ENCODE measurements around the gene COL5A1. TPM values are rescaled to one million over a fixed set of nuclear protein-coding genes. Genes with fewer than 3 reads are reported as not detected.

Gene COL5A1
- total RNA-seq, 1 experiment from 2014 or later = 9.5 TPM

DNA sequence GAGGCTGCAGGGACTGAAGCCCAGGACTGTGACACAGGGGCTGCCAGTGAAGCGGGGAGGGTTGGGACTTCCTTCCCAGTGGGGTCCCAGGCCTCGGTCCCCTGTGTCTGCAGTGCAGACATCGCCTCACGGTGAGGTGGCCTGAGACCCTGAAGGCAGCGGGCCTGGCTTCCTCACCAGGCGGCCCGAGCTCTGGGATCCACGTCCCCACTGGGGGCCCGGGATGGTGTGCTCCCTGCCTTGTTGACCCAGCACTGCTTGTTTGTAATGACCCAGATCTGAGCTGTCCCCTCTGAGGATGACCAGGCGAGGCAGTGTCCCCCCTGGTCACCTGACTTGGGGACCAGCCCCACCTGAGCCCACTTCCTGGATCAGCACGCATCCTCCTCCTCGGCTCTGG is 53.1 kb downstream of the COL5A1 start:
- no peak overlapping the region for H3K9ac ChIP-seq (ENCODE audit: extremely low read depth, insufficient read length, low read length)
- Mint-ChIP-seq H3K27me3 (ENCODE audit: low read depth) (no peaks in the 10 kb centered on the region), H3K27ac (no peak overlapping the region), H3K4me3 (no peak overlapping the region), H3K36me3 (ENCODE audit: insufficient read depth in 1 of 3, low read depth in 3 of 3) (peaks cover 0 to 2% (median 0%) of the 10 kb centered on the region in 3 experiments; a peak in 2 of 7 replicates), H3K9me3 (no peaks in the 10 kb centered on the region; a peak in 1 of 5 replicates), H3K4me1 (peaks cover 4% of the 10 kb centered on the region in 2 experiments)
- H2BK12ac ChIP-seq (ENCODE audit: insufficient read length, low read depth, low read length) = no peak overlapping the region
- H2AFZ ChIP-seq (ENCODE audit: low read length) = no peak overlapping the region
- no peaks in the 10 kb centered on the region for H3K79me1 ChIP-seq (ENCODE audit: insufficient read depth, low read depth, low read length, poor library complexity, severe bottlenecking)
- no peaks in the 10 kb centered on the region for H3K9me3 ChIP-seq (ENCODE audit: control insufficient read depth, low read depth, low read length)
- H2BK15ac ChIP-seq (ENCODE audit: low read depth, low read length) = no peak overlapping the region
- H3K14ac ChIP-seq (ENCODE audit: insufficient read depth, low read length) = no peak overlapping the region
- no peaks in the 10 kb centered on the region for H3K23me2 ChIP-seq (ENCODE audit: insufficient read length, low read depth, low read length, poor library complexity, severe bottlenecking)
- no peak overlapping the region for H4K91ac ChIP-seq (ENCODE audit: insufficient read length, low read depth, low read length)
- no peaks in the 10 kb centered on the region for H4K20me1 ChIP-seq (ENCODE audit: control insufficient read depth, insufficient read depth, insufficient read length)
- no peaks in the 10 kb centered on the region for H3K27me3 ChIP-seq (ENCODE audit: insufficient read depth, low read length)
- no peak overlapping the region for H3K4me2 ChIP-seq (ENCODE audit: insufficient read depth, insufficient read length, low read length)
- H3K27ac ChIP-seq (ENCODE audit: insufficient read length, low read depth, low read length) = no peak overlapping the region
- WGBS (ENCODE audit: extremely low coverage, insufficient read length, low lambda C conversion rate) = no CpG with 5 or more reads among the region's 12 CpGs
- H3K4me1 ChIP-seq (ENCODE audit: insufficient read depth, low read length) = no peaks in the 10 kb centered on the region
- TF ChIP-seq, protein P1, sequence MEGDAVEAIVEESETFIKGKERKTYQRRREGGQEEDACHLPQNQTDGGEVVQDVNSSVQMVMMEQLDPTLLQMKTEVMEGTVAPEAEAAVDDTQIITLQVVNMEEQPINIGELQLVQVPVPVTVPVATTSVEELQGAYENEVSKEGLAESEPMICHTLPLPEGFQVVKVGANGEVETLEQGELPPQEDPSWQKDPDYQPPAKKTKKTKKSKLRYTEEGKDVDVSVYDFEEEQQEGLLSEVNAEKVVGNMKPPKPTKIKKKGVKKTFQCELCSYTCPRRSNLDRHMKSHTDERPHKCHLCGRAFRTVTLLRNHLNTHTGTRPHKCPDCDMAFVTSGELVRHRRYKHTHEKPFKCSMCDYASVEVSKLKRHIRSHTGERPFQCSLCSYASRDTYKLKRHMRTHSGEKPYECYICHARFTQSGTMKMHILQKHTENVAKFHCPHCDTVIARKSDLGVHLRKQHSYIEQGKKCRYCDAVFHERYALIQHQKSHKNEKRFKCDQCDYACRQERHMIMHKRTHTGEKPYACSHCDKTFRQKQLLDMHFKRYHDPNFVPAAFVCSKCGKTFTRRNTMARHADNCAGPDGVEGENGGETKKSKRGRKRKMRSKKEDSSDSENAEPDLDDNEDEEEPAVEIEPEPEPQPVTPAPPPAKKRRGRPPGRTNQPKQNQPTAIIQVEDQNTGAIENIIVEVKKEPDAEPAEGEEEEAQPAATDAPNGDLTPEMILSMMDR (conservative IDR thresholded peaks at IDR 0.05) = no peak
- H3K4ac ChIP-seq (ENCODE audit: low read depth, low read length) = no peak overlapping the region
- H2BK20ac ChIP-seq (ENCODE audit: low read depth, low read length, poor library complexity, severe bottlenecking) = no peak overlapping the region
- H2BK5ac ChIP-seq (ENCODE audit: insufficient read length, low read length) = no peak overlapping the region
- H3K18ac ChIP-seq (ENCODE audit: insufficient read length, low read depth, low read length) = no peak overlapping the region
- no peak overlapping the region for H3T11ph ChIP-seq (ENCODE audit: low read length)
- no peak overlapping the region for H2AK5ac ChIP-seq (ENCODE audit: insufficient read length, low read length)
- H2BK120ac ChIP-seq (ENCODE audit: low read depth, low read length, poor library complexity, severe bottlenecking) = no peak overlapping the region
- no peak overlapping the region for H4K8ac ChIP-seq (replicated peaks; ENCODE audit: insufficient read length, low read depth, low read length)
- no peaks in the 10 kb centered on the region for H3K79me2 ChIP-seq (ENCODE audit: insufficient read depth, low read length)
- H3K56ac ChIP-seq (ENCODE audit: insufficient read length, low read depth, low read length) = no peak overlapping the region
- H4K5ac ChIP-seq (ENCODE audit: insufficient read length, low read depth, low read length) = no peak overlapping the region
- DNase-seq = no peak
- no peak overlapping the region for H3K23ac ChIP-seq (ENCODE audit: insufficient read length, low read depth, low read length)
